ENCODE results near the gene CDKN1C. TPM values are rescaled to one million over a fixed set of nuclear protein-coding genes. Genes with fewer than 3 reads are reported as not detected.

The CDKN1C gene
- total RNA-seq, 1 donor from 2014 or later, result 18.1 TPM

- intact Hi-C loops (cut with DNase I), result no loop called here
- Histone ChIP-seq H3K27me3 (peaks cover 9% of the 10 kb centered on the region), H3K9me3 (no peaks in the 10 kb centered on the region), H3K4me3 (no peak overlapping the region), H3K4me1 (peaks cover 3 to 4% of the 10 kb centered on the region in 2 donors), H3K27ac (no peak overlapping the region), H3K36me3 (no peaks in the 10 kb centered on the region)
- DNase-seq (ENCODE audit: low spot score in 2 of 2), result no peak
- TF ChIP-seq CTCF (IDR thresholded peaks at IDR 0.05), result no peak
Measured at GRCh38 chr11:2860636-2861035, 24.9 kb downstream of the CDKN1C start.

- Histone ChIP-seq H3K36me3 (no peaks in the 10 kb centered on the region), H3K27ac (no peak overlapping the region), H3K27me3 (peaks cover 9% of the 10 kb centered on the region), H3K4me1 (peaks cover 3 to 4% of the 10 kb centered on the region in 2 donors), H3K4me3 (no peak overlapping the region), H3K9me3 (no peaks in the 10 kb centered on the region)
- TF ChIP-seq CTCF (IDR thresholded peaks at IDR 0.05), result no peak
- intact Hi-C loops (cut with DNase I), result no loop called here
- no peak for DNase-seq (ENCODE audit: low spot score in 2 of 2)
Measured at GRCh38 chr11:2859699-2860037, 25.9 kb downstream of the CDKN1C start.

- H3K27ac ChIP-seq, result no peak overlapping the region
- no peaks in the 10 kb centered on the region for H3K36me3 ChIP-seq
- H3K4me1 ChIP-seq, result peaks cover 3 to 4% of the 10 kb centered on the region in 2 donors
- no peak overlapping the region for H3K4me3 ChIP-seq
- peaks cover 9% of the 10 kb centered on the region for H3K27me3 ChIP-seq
- intact Hi-C loops (cut with DNase I), result no loop called here
- DNase-seq (ENCODE audit: low spot score in 2 of 2), result no peak
- TF ChIP-seq CTCF (IDR thresholded peaks at IDR 0.05), result no peak
- H3K9me3 ChIP-seq, result no peaks in the 10 kb centered on the region
Measured at GRCh38 chr11:2858995-2859698, 26.4 kb downstream of the CDKN1C start.

GRCh38 chr11:2857918-2858317 is 27.7 kb downstream of the CDKN1C start:
- Histone ChIP-seq H3K4me1 (peaks cover 3 to 4% of the 10 kb centered on the region in 2 donors), H3K9me3 (no peaks in the 10 kb centered on the region), H3K36me3 (no peaks in the 10 kb centered on the region), H3K27ac (no peak overlapping the region), H3K27me3 (peaks cover 9% of the 10 kb centered on the region), H3K4me3 (no peak overlapping the region)
- intact Hi-C loops (cut with DNase I), result no loop called here
- TF ChIP-seq CTCF (IDR thresholded peaks at IDR 0.05), result no peak
- no peak for DNase-seq (ENCODE audit: low spot score in 2 of 2)

DNA sequence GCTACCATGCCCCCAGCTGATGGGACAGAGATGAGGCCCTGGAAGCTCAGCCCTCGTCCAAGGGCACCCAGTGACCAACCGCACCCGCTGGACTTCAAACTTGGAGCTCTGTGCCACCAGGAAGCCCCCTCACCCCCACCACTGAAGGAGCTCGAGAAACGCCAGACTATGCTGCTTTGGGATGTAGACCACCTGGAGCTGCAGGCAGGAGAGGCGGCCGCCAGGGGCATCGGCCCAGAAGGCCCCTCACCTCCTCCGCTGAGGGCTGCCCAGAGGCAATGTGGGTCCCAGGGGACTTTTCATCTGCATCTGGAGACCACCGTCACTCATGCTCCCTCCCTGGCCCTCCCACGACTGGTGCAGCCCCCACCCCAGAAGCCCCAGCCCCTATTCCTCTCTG is 28.3 kb downstream of the CDKN1C start:
- Histone ChIP-seq H3K27ac (no peak overlapping the region), H3K9me3 (no peaks in the 10 kb centered on the region), H3K36me3 (no peaks in the 10 kb centered on the region), H3K4me3 (no peak overlapping the region), H3K27me3 (peaks cover 7% of the 10 kb centered on the region), H3K4me1 (peaks cover 0 to under 1% of the 10 kb centered on the region in 2 donors)
- TF ChIP-seq CTCF (IDR thresholded peaks at IDR 0.05), result no peak
- no peak for DNase-seq (ENCODE audit: low spot score in 2 of 2)
- intact Hi-C loops (cut with DNase I), result no loop called here

DNA sequence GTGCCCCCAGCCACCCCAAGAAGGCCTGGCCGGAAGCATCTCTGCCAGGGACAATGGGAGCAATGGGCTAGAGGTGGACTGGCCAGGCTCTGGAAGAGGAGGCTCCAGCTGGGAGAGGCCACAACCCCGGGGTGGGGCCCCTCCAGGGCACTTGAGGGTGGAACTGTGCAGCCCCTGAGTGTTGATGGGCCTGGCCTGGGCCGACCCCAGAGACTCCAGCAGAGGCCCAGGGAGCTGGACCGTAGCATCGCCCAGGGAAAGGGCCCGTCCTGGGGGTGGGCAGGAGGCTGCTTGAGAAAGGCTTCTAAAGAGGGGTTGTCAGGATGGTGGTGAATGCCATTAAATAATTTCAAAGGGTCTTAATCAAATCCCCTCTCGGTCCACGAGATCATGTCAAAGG is 30.4 kb downstream of the CDKN1C start:
- H3K4me1 ChIP-seq, result no peaks in the 10 kb centered on the region
- H3K27ac ChIP-seq, result no peak overlapping the region
- no peak overlapping the region for H3K4me3 ChIP-seq
- no peaks in the 10 kb centered on the region for H3K36me3 ChIP-seq
- no peaks in the 10 kb centered on the region for H3K9me3 ChIP-seq
- H3K27me3 ChIP-seq, result no peaks in the 10 kb centered on the region
- intact Hi-C loops (cut with DNase I), result no loop called here
- DNase-seq (ENCODE audit: low spot score in 2 of 2), result no peak
- TF ChIP-seq CTCF (IDR thresholded peaks at IDR 0.05), result no peak
